CD4-positive, alpha-beta T cell (primary cell): ENCODE measurements around the gene WASF1. TPM values are rescaled to one million over a fixed set of nuclear protein-coding genes. Genes with fewer than 3 reads are reported as not detected.

ENCODE experiments used
- ATAC-seq: fragments of 200-7000 bp; cut with Tn5 transposase; one replicate; pipeline ENCODE4 v1.10.0; 2022; ENCODE audit warnings: mild to moderate bottlenecking; ENCODE audit not compliant: poor library complexity
- CTCF ChIA-PET: fragments of 350-600 bp; sonication (Branson Sonifier 250); formaldehyde crosslinking; loops from one replicate; lab custom pipeline; 2021; ENCODE audit warnings: antibody characterized with exemption, inconsistent platforms; lab: Charles Lee
- POLR2A ChIA-PET: fragments of 350-600 bp; sonication (Branson Sonifier 250); formaldehyde crosslinking; loops from one replicate; lab custom pipeline; 2021; ENCODE audit warnings: antibody characterized with exemption, inconsistent platforms; lab: Charles Lee
- DNase-seq, 14 experiments: peaks; one replicate each; pipeline ENCODE4 v3.0.0-alpha.2; 2013 to 2020; ENCODE audit warnings: mixed read lengths in 2 of 14
- H3K27ac ChIP-seq, 2 donors: one replicate each; pipeline versions ENCODE4 v1.5.1 to v1.7.0; 2013; ENCODE audit warnings: low read length in 2 of 2, low read depth in 1 of 2, mild to moderate bottlenecking in 1 of 2
- H3K27me3 ChIP-seq, 2 experiments: 1 replicate in 1 of 2; 2 replicates in 1 of 2; pipeline versions ENCODE4 v1.6.1 to v1.7.0; 2013; ENCODE audit warnings: low read length in 2 of 2, control low read depth in 1 of 2, mild to moderate bottlenecking in 1 of 2, moderate library complexity in 1 of 2; ENCODE audit not compliant: insufficient read depth in 2 of 2, control insufficient read depth in 1 of 2
- H3K36me3 ChIP-seq: one replicate; pipeline ENCODE4 v1.6.1; 2013; ENCODE audit warnings: low read length, control low read depth; ENCODE audit not compliant: insufficient read depth
- H3K4me1 ChIP-seq: one replicate; pipeline ENCODE4 v1.6.1; 2013; ENCODE audit warnings: low read length, control low read depth; ENCODE audit not compliant: insufficient read depth
- H3K4me3 ChIP-seq: one replicate; pipeline ENCODE4 v1.5.1; 2013; ENCODE audit warnings: mild to moderate bottlenecking, low read length, moderate library complexity
- H3K9me3 ChIP-seq, 2 experiments: 1 replicate in 1 of 2; 2 replicates in 1 of 2; pipeline versions ENCODE4 v1.6.1 to v1.7.0; 2013; ENCODE audit warnings: low read length in 2 of 2, mild to moderate bottlenecking in 2 of 2, control low read depth in 1 of 2, moderate library complexity in 1 of 2; ENCODE audit not compliant: control insufficient read depth in 1 of 2, insufficient read depth in 1 of 2
- H3K27ac Mint-ChIP-seq: one replicate; pipeline ENCODE4 v1.8.0; 2020; ENCODE audit warnings: mixed read lengths
- H3K27me3 Mint-ChIP-seq: one replicate; pipeline ENCODE4 v1.8.0; 2021; ENCODE audit warnings: mixed read lengths
- H3K36me3 Mint-ChIP-seq: one replicate; pipeline ENCODE4 v1.8.0; 2021; ENCODE audit warnings: low read depth, mixed read lengths
- H3K4me1 Mint-ChIP-seq: one replicate; pipeline ENCODE4 v1.8.0; 2021; ENCODE audit warnings: low read depth, mixed read lengths
- H3K4me3 Mint-ChIP-seq: one replicate; pipeline ENCODE4 v1.8.0; 2020; ENCODE audit warnings: mild to moderate bottlenecking, mixed read lengths
- H3K9me3 Mint-ChIP-seq: one replicate; pipeline ENCODE4 v1.8.0; 2020; ENCODE audit warnings: mixed read lengths
- CTCF ChIP-seq: fragments of 200-600 bp; IDR thresholded peaks from one replicate; pipeline ENCODE4 v1.8.0; 2022; ENCODE audit warnings: antibody characterized with exemption, mild to moderate bottlenecking
- intact Hi-C, 2 experiments: fragments of 100-400 bp; cut with DNase I in 1 of 2; cut with micrococcal nuclease in 1 of 2; formaldehyde crosslinking; loops; one replicate each; pipeline versions ENCODE4 v1.15.1 to v1.9.0; 2023 to 2025; cut with DNase I, micrococcal nuclease
- total RNA-seq, 174 experiments: library from RNA in 2 of 174; stranded (reverse) in 2 of 174; gene quantifications; one replicate each; pipeline ENCODE4 v1.2.3 and lab custom pipeline; 2021 to 2026

WASF1 gene
- total RNA-seq, 2 experiments from 2014 or later = 0.19 to 0.22 TPM

DNA sequence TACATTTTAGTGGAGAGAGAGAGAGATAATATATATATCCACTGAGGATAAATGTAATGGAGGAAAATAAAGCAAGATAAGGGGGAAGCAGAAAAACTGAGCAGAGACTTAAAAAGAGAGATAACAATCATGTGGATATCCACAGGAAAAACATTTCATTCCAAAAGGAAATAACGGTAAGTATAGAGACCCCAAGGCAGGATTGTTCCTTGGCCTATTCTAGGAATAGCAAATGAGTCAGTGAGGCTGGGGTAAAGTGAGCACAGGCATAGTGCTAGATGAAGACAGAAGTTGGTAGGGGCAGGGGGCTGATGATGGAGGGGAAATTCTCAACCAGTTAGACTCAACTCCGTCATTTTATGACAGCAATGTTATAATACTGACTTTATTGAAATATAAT is 12.0 kb upstream of the WASF1 start:
- ATAC-seq = no peak
- peaks cover 25% of the 10 kb centered on the region for H3K36me3 Mint-ChIP-seq

GRCh38 chr6:110190726-110191125 is 11.3 kb upstream of the WASF1 start:
- POLR2A ChIA-PET = no interaction called here

More for the DNA sequence above, 12.0 kb upstream of the WASF1 start:
- Mint-ChIP-seq H3K9me3 (no peaks in the 10 kb centered on the region), H3K27me3 (no peaks in the 10 kb centered on the region), H3K27ac (no peak overlapping the region), H3K4me3 (no peak overlapping the region), H3K4me1 (peaks cover 18% of the 10 kb centered on the region)
- intact Hi-C loops = no loop called here
- Histone ChIP-seq H3K36me3 (peaks cover 8% of the 10 kb centered on the region), H3K4me3 (no peak overlapping the region), H3K27me3 (no peaks in the 10 kb centered on the region), H3K27ac (no peak overlapping the region), H3K9me3 (no peaks in the 10 kb centered on the region), H3K4me1 (peaks cover 9% of the 10 kb centered on the region)
- no peak for DNase-seq
- CTCF ChIA-PET = no interaction called here
- POLR2A ChIA-PET = no interaction called here
- TF ChIP-seq CTCF = no peak

DNA sequence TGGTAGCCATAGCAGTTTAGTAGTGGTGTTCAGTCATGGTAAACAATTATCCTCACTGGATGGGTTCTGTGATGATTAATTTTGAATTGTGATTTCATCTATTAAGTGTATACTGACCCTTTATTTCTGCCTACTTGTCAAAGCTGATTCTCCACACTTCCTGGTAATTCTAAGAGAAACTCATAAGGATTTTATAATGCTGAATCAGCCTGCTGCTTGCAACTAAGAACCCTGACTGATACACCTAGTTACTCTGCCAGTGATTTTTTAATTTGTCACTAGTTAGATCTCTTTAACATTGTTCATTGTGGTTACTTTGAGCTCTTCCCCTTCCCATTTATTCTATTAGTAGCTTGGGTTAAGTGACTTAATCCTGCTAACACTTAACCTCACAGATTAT is 9.3 kb upstream of the WASF1 start:
- intact Hi-C loops = loop anchor here in 1 of 2 experiments (10.0 kb wide), 2 partner anchors 1094 to 1896 kb away; partner anchors contain the start of genes CEP57L1, FAM229B, SESN1 and TUBE1
- H3K4me1 ChIP-seq = peaks cover 16% of the 10 kb centered on the region

More at GRCh38 chr6:110190726-110191125, 11.3 kb upstream of the WASF1 start:
- CTCF ChIA-PET = no interaction called here
- Histone ChIP-seq H3K4me3 (no peak overlapping the region), H3K4me1 (peaks cover 11% of the 10 kb centered on the region), H3K36me3 (peaks cover 8% of the 10 kb centered on the region), H3K9me3 (no peaks in the 10 kb centered on the region), H3K27me3 (no peaks in the 10 kb centered on the region), H3K27ac (no peak overlapping the region)
- Mint-ChIP-seq H3K4me1 (peaks cover 25% of the 10 kb centered on the region), H3K36me3 (peaks cover 27% of the 10 kb centered on the region), H3K9me3 (no peaks in the 10 kb centered on the region), H3K4me3 (no peak overlapping the region), H3K27me3 (no peaks in the 10 kb centered on the region), H3K27ac (no peak overlapping the region)
- no peak for TF ChIP-seq CTCF
- no peak for ATAC-seq
- DNase-seq = no peak
- intact Hi-C loops = no loop called here

More for the DNA sequence above, 9.3 kb upstream of the WASF1 start:
- H3K4me3 ChIP-seq = no peak overlapping the region
- DNase-seq (no peak), ATAC-seq (no peak)
- Mint-ChIP-seq H3K4me1 (peaks cover 19% of the 10 kb centered on the region), H3K4me3 (no peak overlapping the region), H3K36me3 (peaks cover 15% of the 10 kb centered on the region), H3K27me3 (no peaks in the 10 kb centered on the region), H3K9me3 (no peaks in the 10 kb centered on the region), H3K27ac (no peak overlapping the region)
- no peak overlapping the region for H3K27ac ChIP-seq
- no peaks in the 10 kb centered on the region for H3K27me3 ChIP-seq
- no peak for TF ChIP-seq CTCF
- POLR2A ChIA-PET = interaction anchor here (1.0 to 1.2 kb wide), 2 partner anchors 9 to 10 kb away, joined by 4 to 7 read pairs; partner anchors contain the start of gene CDC40
- no peaks in the 10 kb centered on the region for H3K9me3 ChIP-seq
- H3K36me3 ChIP-seq = peaks cover 6% of the 10 kb centered on the region
- CTCF ChIA-PET = interaction anchor here (0.9 to 1.2 kb wide), 2 partner anchors 8 to 14 kb away, joined by 3 read pairs; partner anchors contain the start of gene CDC40
